Measurements from ENCODE around the gene HSDL2.

DNA sequence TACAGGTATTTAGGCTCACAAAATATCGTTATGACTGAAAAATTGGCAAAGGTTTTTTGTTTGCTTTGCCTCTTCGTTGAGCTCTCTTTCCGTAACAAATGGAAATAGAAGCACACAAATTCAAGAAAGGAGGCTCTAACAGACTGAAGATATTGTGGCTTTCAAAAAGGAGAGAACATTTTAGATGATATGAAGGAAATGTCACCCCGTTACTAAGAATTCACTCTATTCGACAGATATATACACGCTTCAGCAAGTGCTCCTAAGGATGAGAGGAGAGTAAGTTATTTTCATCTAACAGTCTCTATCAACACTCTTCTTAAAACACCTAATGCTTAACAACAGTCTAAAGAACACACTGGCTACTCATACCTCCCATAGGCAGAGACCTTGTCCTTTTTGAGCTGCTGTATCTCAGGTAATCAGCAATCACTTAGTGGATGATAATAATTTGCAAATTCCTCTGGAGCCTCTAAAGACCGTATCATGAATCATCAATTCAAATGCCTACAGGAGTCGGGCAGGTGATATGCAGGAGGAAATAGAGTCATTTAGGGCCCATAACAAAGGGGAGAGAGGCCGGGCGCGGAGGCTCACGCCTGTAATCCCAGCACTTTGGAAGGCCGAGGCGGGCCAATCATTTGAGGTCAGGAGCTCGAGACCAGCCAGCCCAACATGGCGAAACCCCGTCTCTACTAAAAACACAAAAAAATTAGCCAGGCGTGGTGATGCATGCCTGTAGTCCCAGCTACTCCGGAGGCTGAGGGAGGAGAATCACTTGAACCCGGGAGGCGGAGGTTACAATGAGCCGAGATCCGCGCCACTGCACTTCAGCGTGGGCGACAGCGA lies 1.4 kb upstream of the HSDL2 start:
- TF ChIP-seq POLR2A (IDR thresholded peaks at IDR 0.05; ENCODE audit: extremely low read depth, insufficient read length) (no peak), MYC (IDR thresholded peaks at IDR 0.05; ENCODE audit: low read depth, low read length) (no peak)
- TF ChIP-seq, protein P1, sequence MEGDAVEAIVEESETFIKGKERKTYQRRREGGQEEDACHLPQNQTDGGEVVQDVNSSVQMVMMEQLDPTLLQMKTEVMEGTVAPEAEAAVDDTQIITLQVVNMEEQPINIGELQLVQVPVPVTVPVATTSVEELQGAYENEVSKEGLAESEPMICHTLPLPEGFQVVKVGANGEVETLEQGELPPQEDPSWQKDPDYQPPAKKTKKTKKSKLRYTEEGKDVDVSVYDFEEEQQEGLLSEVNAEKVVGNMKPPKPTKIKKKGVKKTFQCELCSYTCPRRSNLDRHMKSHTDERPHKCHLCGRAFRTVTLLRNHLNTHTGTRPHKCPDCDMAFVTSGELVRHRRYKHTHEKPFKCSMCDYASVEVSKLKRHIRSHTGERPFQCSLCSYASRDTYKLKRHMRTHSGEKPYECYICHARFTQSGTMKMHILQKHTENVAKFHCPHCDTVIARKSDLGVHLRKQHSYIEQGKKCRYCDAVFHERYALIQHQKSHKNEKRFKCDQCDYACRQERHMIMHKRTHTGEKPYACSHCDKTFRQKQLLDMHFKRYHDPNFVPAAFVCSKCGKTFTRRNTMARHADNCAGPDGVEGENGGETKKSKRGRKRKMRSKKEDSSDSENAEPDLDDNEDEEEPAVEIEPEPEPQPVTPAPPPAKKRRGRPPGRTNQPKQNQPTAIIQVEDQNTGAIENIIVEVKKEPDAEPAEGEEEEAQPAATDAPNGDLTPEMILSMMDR (IDR thresholded peaks at IDR 0.05; ENCODE audit: low read depth, low read length) = no peak
- TF ChIP-seq, protein P2, sequence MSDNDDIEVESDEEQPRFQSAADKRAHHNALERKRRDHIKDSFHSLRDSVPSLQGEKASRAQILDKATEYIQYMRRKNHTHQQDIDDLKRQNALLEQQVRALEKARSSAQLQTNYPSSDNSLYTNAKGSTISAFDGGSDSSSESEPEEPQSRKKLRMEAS (IDR thresholded peaks at IDR 0.05; ENCODE audit: low read depth, low read length) = no peak

Data from NB4 (cell line).